Stimulated activated CD8-positive, alpha-beta memory T cell treated with anti-CD3 and anti-CD28 coated beads, Interleukin-4, amount 100 ng/mL, for 24 hours (primary cell): ENCODE measurements around the gene UBE2G2.

Experiments
- DNase-seq: peaks from one replicate; pipeline ENCODE4 v3.0.0-alpha.2; 2020; ENCODE audit warnings: low read depth

UBE2G2 gene

DNA sequence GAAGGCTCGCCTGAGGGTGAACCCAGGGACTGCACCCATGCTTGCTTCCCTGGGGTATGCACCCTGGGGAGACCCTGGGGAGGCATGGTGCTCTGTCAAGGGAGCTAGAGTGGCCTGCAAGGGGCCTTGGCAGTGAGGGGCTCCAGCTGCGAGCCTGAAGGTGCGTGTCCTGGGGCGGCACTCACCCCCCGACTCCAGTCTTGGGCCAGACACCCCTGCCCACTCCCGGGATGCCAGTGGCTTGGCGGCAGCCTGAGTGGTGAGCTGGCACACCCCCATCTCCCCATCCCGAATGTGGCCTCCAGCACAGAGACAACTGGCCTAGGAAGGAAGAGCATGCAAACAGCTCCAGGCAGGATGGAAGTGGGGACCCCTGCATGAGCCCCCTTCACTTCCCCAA is 13.6 kb upstream of the UBE2G2 start:
- DNase-seq, result no peak

DNA sequence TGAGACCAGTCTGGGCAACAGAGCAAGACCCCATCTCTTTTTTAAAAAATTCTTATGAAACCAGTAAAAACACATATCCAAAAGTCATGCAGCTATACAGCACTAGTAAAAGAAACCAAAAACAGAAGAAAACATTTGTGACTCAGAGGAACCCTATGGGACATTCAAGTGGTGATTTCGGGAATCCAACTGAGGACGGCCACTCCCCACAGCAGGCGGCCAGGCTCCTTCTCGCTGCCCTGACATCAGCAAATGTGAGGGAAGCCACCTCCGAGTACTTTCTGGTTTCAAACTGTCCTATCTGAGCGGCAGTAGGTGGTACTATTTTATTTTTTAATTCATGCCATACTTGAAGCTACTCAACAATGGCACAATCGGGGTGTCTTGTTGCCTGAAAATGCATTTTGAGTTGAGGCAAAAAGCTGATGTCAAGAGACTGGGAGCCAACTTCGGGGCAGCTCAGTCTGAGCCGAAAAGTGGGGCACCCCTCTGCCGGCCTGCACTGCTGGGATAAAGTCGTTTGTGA is 12.9 kb upstream of the UBE2G2 start:
- no peak for DNase-seq

GRCh38 chr21:44813727-44814126 is 12.1 kb upstream of the UBE2G2 start:
- no peak for DNase-seq

- DNase-seq, result no peak
Observed at GRCh38 chr21:44813149-44813548, 11.5 kb upstream of the UBE2G2 start.

DNA sequence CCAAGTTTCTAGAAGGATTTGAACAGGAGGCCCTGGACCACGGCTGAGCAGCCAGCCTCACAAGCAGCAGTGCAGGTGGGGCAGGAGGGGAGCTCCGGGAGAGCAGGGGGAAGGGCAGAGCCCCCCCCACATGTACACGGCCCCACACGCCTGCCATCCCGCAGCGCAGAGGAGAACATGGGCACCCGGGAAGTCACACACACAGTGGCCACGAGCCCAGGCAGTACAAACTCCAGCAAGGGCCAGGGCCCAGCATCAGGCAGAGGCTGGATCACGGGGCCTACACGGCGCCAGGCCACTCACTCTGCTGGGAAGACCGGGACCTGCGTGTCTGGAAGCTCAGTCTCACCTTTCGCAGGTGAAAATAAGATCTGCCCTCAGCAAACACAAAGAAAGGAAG is 11.0 kb upstream of the UBE2G2 start:
- no peak for DNase-seq

DNA sequence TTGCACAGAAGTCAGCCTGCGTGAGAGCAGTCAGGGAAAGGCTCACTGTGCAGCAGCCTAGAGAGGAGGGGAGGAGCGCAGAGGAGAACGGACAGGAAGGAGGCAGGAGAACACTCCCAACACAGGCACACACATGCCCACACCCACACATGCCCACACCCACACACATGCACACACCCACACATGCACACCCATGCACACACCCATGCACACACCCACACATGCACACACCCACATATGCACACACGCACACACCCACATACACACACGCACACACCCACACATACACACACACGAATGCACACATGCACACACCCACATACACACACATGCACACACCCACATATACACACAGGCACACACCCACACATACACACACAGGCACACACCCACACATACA is 9.2 kb upstream of the UBE2G2 start:
- DNase-seq, result no peak

- DNase-seq, result no peak
Observed at GRCh38 chr21:44805859-44806258, 4.2 kb upstream of the UBE2G2 start.

DNA sequence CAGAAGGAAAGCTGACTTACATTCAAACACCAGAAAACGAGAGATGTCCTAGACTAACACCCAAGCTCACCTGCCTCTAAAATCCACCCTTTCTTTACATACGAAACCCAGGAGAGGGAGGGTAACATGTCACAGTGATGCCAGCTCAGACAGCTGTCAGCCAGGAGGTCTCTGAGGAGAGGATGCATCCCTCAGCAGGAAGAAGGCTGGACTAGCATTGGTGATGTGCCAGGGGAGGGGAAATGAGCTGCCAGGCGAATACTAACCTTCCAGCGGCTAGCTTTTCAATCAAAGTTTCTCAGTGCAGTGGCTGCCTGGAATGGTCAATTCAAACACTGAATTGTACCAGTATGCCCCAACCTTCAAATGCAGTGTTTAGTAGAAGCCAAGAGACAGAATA is 3.6 kb upstream of the UBE2G2 start:
- no peak for DNase-seq

DNA sequence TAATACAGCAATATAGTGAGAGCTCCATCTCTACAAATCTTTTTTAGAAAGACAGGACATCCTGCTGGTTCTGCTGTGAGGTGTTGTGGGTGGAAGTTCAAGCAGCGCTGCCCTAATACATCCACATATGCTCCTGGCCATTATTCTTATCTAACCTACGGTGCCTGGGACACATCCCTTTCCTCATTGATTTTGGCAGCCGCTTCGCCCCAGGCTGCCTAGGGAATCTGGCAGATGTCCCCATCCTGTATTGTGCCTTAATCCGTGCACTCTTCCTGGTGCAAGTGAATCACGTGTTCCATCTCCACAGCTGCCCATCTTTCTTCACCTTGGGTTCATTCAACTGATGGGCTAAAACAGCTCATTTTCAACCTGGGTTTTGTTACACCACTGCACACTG is 3.1 kb upstream of the UBE2G2 start:
- no peak for DNase-seq

DNA sequence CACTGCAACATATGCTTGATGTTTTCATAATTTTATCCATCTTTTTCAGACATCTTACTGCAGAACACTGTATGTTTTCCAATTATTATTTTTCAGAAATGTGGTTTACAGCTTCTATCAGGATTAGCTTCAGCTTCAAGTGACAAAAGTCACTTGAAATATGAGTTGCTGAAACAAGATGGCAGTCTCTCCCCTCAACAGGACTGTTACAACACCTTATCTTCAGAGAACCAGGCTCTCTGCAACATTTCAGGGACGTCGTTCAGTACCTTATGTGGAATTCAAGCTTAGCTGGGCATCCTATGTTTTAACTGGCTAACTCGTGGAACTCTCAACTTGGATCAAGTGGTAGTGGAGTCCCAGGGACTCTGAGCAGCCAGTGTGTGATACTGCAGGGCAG is 2.0 kb upstream of the UBE2G2 start:
- no peak for DNase-seq

DNA sequence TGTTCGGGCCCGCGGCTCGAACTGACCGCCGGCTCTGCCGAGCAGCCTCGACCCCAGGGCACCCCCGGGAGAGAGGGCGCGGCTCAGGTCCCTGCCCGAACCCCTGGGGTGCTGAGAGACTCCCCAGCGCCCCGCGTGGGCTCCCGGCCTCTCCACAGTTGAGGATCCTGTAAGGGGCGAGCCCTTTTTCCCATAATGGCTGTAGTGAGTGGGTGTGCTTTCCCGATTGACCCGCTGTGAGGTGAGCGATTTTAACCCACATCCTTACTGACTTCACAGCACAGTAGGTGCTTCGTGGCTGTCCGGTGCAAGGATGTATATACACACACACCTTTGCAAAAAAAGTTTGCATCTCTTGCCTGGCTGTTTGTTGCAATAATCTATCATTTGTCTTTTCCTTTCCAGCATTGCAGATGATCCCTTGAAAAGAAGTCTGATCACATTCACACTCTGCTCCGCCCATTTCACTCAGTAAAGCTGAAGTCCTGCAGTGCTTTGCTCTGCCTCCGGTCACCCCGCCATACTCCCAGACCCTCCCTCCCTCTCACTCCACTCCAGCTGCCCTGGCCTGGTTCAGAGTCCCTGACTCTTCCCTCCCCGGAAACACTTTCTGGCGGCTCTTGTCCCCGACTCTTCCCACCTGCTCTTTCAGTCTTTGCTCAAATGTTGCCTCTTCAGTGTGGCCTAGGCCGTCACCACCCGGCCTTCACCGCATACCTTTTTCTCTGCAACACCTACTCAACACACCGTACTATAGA is 955 bp upstream of the UBE2G2 start:
- no peak for DNase-seq

DNA sequence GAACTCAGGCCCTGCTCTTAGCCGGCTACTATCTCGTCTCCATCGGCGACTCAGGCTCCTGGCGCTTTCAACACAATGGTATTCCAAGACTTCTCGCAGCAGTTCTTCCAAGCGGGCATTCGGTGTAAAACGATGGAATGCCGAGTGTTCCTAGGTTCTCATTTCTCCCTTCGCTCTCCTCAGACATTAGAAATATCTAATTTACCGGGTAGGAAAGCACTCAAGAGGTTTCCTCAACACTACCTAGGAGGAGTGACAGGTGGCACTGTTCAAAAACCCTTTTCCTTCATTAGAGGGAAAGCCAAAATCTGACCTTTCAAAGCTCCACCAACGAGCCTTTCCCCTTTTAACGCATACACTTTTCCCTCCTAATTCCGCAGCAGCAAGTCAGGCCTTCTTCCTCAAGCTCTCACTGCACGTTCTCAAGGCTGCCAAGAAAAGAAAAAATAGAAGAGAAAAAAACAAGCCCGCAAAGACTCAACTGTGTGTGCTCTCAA is 601 bp downstream of the UBE2G2 start:
- no peak for DNase-seq

- DNase-seq, result no peak
Observed at GRCh38 chr21:44800103-44800502, 1.5 kb downstream of the UBE2G2 start.

DNA sequence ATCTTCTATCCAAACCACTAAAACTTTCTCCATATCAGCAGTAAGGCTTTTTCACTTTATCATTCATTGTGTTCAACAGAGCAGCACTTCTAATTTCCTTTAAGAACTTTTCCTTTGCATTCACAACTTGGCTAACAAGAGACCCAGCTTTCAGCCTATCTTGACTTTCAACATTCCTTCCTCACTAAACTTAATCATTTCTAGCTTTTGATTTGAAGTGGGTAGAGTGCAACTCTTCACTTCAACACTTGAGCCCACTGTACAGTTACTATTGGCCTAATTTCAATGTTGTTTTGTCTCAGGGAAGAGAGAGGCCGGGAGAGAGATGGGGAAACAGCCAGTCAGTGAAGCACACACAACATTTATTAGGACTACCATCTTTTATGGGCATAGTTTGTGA is 2.0 kb downstream of the UBE2G2 start:
- no peak for DNase-seq

- DNase-seq, result no peak
Observed at GRCh38 chr21:44797775-44798174, 3.8 kb downstream of the UBE2G2 start.

DNA sequence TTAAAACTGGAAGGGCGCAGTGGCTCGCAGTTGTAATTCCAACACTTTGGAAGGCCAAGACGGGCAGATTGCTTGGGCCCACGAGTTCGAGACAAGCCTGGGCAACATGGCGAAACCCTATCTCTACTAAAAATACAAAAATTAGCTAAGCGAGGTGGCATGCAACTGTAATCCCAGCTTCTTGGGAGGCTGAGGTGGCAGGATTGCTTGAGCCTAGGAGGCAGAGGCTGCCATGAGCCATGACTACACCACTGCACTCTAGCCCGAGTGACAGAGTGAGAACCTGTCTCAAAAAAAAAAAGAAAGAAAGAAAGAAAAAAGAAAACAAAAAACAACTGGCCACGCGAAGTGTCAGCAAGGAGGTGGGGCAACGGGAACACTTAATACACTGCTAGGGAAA is 6.3 kb downstream of the UBE2G2 start:
- DNase-seq, result no peak

DNA sequence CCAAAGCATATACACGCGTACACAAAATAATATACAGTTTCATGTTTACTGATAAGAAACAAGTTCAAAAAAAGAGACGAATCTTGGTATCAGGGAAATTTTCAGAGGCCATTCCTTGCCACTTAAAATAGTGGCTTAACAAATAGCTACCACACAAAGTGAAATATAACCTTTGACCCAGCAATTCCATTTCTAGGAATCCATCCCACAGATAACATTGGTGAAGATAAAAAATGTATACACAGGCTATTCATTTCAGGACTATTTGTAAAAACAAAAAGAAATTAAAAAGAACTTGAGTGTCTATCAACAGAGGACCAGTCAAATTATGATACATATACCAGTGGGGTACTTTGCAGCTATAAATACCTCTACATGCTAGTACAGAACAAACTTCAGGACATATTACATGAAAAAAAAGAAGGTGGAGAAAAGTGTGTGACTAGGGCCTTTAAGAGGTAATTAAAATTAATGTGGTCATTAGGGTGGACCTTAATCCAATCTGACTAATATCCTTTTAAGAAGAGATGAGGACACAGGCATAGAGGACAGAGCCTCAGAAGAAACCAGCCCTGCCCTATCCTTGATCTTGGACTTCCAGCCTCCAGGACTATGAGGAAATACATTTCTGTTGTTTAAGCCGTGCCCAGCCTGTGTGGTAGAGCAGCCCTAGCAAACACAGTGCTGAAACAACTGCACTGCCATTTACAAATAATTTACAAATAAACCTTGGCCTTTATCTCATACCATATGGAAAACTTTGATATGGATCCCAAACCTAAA is 7.8 kb downstream of the UBE2G2 start:
- no peak for DNase-seq

DNA sequence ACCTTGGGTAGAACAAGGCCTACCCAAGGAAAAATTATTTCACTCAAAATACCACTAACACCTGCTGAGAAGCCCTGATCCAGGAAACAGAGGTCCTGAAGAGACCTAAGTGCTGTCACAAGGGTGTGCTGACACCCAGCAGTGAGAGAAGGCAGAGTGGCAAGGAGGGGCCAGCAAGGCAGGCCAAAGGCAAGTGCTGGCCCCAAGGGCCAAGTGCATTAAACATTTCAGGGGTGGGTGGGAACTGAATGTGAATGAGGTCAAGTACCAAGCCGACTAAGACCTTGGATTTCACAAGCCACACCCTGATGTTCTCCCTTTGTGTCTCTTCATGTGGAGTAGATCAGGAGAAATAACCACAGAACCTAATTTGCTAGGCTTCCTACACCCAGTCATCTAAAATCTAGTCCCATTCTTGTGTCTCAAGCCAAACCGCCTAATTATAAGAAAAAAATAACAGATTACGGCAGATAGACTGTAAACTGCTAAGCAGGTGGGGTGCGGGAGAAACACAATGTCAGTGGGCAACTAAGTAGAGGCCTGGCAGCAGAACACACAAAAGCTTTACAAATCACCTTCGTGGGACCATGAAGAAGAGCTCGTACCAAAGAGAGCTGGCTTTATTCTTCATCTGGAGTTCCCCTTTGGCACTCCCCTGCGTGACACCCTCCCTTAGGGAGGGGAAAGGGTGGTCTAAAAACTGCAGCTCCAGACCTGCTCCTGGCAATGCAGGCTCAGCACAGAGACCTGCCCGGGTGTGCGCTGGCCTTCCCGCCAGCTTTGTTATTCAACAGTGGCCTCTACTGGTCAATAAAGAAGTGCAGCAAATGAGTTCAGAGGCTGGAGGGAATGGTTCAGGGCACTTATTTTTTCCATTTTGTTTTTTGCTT is 8.7 kb downstream of the UBE2G2 start:
- DNase-seq, result no peak

GRCh38 chr21:44791993-44792392 is 9.6 kb downstream of the UBE2G2 start:
- no peak for DNase-seq

DNA sequence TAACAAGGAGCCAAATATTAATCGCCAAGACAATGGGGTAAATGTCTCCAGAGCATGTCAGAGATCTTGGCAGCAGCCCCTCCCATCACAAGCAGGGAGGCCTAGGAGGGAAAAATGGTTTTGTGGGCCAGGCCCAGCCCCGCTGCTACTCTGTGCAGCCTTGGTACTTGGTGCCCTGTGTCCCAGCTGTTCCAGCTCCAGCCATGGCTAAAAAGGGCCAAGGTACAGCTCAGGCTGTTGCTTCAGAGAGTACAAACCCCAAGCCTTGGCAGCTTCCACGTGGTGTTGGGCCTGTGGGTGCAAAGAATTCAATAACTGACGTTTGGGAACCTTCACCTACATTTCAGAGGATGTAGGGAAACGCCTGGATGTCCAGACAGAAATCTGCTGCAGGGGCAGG is 10.4 kb downstream of the UBE2G2 start:
- no peak for DNase-seq

DNA sequence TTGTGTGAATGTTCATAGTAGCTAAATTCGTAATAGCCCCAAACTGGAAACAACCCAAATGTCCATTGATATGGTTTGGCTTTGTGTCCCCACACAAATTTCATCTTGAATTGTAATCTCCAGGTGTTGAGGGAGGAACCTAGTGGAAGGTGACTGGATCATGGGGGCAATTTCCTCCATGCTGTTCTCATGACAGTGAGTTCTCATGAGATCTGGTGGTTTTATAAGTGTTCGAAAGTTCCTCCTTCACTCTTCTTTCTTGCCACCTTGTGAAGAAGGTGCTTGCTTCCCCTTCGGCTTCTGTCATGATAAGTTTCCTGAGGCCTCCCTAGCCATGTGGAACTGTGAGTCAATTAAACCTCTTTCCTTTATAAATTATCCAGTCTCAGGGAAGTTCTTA is 11.3 kb downstream of the UBE2G2 start:
- DNase-seq, result no peak

GRCh38 chr21:44789880-44790279 is 11.7 kb downstream of the UBE2G2 start:
- DNase-seq, result no peak
